Type B pancreatic cell (in vitro differentiated cells): Measurements from ENCODE around the gene KIAA1671. TPM values are rescaled to one million over a fixed set of nuclear protein-coding genes. Genes with fewer than 3 reads are reported as not detected.

ENCODE experiments used
- DNase-seq: peaks from one replicate; pipeline ENCODE4 v3.0.0; 2021; ENCODE audit warnings: mixed read lengths; ENCODE audit not compliant: unreplicated experiment; ENCODE audit errors: extremely low spot score
- H3K27ac Mint-ChIP-seq: 2 replicates; pipeline ENCODE4 v1.8.0; 2021; ENCODE audit warnings: mild to moderate bottlenecking, mixed read lengths
- H3K27me3 Mint-ChIP-seq: 2 replicates; pipeline ENCODE4 v1.8.0; 2021; ENCODE audit warnings: mixed read lengths
- H3K36me3 Mint-ChIP-seq: 2 replicates; pipeline ENCODE4 v1.8.0; 2021; ENCODE audit warnings: mixed read lengths
- H3K4me1 Mint-ChIP-seq: one replicate; pipeline ENCODE4 v1.8.0; 2021; ENCODE audit warnings: mixed read lengths; ENCODE audit not compliant: unreplicated experiment
- H3K4me3 Mint-ChIP-seq: 2 replicates; pipeline ENCODE4 v1.8.0; 2021; ENCODE audit warnings: mild to moderate bottlenecking, mixed read lengths
- H3K9me3 Mint-ChIP-seq: 2 replicates; pipeline ENCODE4 v1.8.0; 2021; ENCODE audit warnings: mixed read lengths
- CTCF ChIP-seq: fragments of 200-600 bp; sonication (generic); conservative IDR thresholded peaks from 2 replicates; pipeline ENCODE4 v1.5.0; 2021; ENCODE audit warnings: antibody characterized with exemption, mild to moderate bottlenecking
- total RNA-seq: library from RNA; stranded (reverse); gene quantifications from 2 replicates; pipeline ENCODE4 v1.2.1, GENCODE V29; 2021; ENCODE audit warnings: low replicate concordance

The KIAA1671 gene
- total RNA-seq, 1 donor from 2014 or later: 22.9 TPM

- H3K27me3 Mint-ChIP-seq: no peaks in the 10 kb centered on the region
- DNase-seq: no peak
- no peak overlapping the region for H3K4me3 Mint-ChIP-seq
- peaks cover 6% of the 10 kb centered on the region for H3K9me3 Mint-ChIP-seq
- H3K36me3 Mint-ChIP-seq: peaks cover 14% of the 10 kb centered on the region
- no peaks in the 10 kb centered on the region for H3K4me1 Mint-ChIP-seq
- no peak overlapping the region for H3K27ac Mint-ChIP-seq
- no peak for TF ChIP-seq CTCF
These were observed 229.9 kb downstream of the KIAA1671 start for GRCh38 chr22:25182131-25183110.

GRCh38 chr22:25183949-25184619 is 231.6 kb downstream of the KIAA1671 start:
- Mint-ChIP-seq H3K4me1 (no peaks in the 10 kb centered on the region), H3K27me3 (no peaks in the 10 kb centered on the region), H3K9me3 (peaks cover 6% of the 10 kb centered on the region), H3K36me3 (peaks cover 16% of the 10 kb centered on the region), H3K4me3 (no peak overlapping the region), H3K27ac (peak overlapping the region; percentile 61)
- DNase-seq: no peak
- TF ChIP-seq CTCF: no peak

- Mint-ChIP-seq H3K4me3 (no peak overlapping the region), H3K27ac (no peak overlapping the region)
These were observed 233.6 kb downstream of the KIAA1671 start for GRCh38 chr22:25186140-25186539.

GRCh38 chr22:25187469-25187868 is 235.0 kb downstream of the KIAA1671 start:
- DNase-seq: no peak
- Mint-ChIP-seq H3K27me3 (no peaks in the 10 kb centered on the region), H3K27ac (no peak overlapping the region), H3K36me3 (peaks cover 8% of the 10 kb centered on the region), H3K4me1 (no peaks in the 10 kb centered on the region), H3K9me3 (no peaks in the 10 kb centered on the region), H3K4me3 (no peak overlapping the region)
- no peak for TF ChIP-seq CTCF

More at GRCh38 chr22:25186140-25186539, 233.6 kb downstream of the KIAA1671 start:
- no peak for TF ChIP-seq CTCF
- Mint-ChIP-seq H3K36me3 (peaks cover 8% of the 10 kb centered on the region), H3K4me1 (no peaks in the 10 kb centered on the region), H3K27me3 (no peaks in the 10 kb centered on the region), H3K9me3 (no peaks in the 10 kb centered on the region)
- no peak for DNase-seq

- Mint-ChIP-seq H3K36me3 (peaks cover 3% of the 10 kb centered on the region), H3K4me3 (no peak overlapping the region), H3K9me3 (no peaks in the 10 kb centered on the region), H3K27ac (no peak overlapping the region), H3K27me3 (no peaks in the 10 kb centered on the region), H3K4me1 (no peaks in the 10 kb centered on the region)
- no peak for DNase-seq
- no peak for TF ChIP-seq CTCF
These were observed 239.9 kb downstream of the KIAA1671 start for GRCh38 chr22:25192406-25192805.
